ENCODE results near the gene ZFP69.

The ZFP69 gene

DNA sequence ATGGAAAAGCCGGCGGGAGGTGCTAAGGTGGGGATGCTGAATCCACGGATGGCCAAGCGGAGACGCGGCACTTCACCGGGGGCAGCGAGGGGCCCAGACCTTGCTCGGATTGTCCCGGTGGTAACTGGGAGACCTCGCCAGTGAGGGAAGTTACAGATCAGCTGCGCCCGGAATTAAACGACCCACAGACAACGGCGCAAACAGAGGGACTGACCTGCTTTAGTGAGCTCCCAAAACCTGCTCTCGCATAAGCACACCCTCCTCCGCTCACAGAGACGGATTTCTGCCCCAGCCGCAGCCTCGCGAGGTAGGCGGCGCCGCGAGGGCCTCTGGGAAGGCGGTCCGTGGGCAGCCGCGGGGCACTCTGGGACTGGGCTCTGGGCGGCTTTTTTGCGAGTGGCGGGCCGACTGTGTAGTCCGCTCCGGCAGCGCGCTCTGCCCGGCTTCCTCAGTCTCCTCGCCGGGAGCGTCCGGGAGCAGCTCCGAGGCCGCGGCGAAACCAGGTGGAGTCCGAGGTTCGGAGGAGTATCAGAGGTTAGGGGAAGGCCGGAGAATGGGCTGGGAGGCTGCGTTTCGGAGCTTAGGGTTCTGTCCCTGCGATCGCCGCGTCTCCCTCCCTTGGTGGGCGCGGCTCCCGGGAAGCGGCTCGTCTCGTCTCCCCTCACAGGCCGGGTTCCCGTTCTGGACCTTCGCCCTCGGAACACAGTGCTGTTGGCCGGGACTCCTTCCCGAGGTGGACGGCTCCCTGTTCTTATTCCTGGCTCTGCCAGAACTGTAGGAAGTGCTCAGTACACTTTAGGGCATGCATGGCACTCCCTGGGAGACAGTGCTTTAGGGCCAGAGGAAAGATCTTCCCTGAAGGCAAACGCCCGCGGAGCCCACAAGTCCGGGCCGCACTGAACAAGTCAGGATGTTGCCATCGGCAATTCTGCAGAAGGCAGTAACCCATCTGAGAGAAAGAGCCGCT lies 31.6 kb downstream of the ZFP69 start, which contains the start of gene EXO5:
EXO5 (plus strand) TSS at position 393 of the 967 bp plus-strand sequence. CDS start 5,778 bp downstream, outside the sequence.
- peak; percentile 66 for DNase-seq

- DNase-seq, result peak; percentile 79
These were observed 42.4 kb downstream of the ZFP69 start for GRCh38 chr1:40519517-40519916.

- no peak for DNase-seq
These were observed 53.8 kb downstream of the ZFP69 start for GRCh38 chr1:40530735-40531380.

DNA sequence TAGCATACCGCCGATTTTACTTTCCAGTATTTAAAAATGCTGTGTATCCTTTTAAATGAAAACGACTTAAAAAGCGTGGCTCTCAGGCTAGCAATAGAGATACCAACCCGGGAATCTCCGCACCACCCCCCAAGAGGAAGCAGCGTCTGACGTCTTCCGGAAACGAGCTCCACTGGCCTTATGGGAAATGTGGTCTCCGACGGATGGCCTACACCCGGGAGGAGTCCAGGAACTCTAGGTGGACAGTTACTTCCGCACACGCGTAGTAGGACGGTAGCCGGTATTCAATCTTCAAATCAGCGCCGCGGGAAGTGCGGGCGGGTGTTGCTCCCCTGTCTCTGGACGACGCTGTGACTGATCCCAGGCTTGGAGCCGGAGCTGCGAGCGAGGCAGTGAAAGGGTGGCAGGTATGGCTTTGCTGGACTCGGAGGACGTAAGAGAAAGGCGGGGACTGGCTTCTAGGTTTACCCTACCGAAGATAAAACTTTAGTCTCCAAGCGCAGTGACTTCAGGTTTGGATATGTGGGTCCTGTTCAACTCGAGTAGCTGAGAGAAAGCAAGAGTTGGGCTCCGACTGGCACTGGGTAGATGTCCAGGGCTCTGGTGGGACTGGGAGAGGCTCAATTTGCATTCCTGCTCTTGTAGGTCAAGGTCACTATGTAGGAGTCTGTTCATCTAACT lies 54.4 kb downstream of the ZFP69 start, which contains the start of gene ZNF684:
ZNF684 (plus strand) TSS at position 257 of the 681 bp plus-strand sequence. CDS start 1,530 bp downstream, outside the sequence.
- DNase-seq, result peak; percentile 98

DNA sequence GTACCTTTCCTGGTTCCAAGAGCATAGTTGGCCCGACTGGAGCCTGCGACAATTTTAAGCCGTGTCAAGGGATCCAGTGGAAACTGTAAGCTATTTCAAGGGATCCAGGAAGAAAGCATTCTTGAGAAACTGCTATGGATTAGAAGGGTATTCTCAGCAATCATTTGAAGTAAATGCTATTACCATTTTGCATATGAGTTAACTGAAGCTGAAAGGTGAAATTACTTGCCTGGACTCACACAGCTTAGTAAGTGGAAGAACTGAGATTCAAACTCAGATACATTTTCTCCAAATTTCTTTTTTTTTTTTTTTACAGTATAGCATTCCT lies 54.9 kb downstream of the ZFP69 start:
- no peak for DNase-seq

GRCh38 chr1:40532844-40533424 lies 55.8 kb downstream of the ZFP69 start:
- peak; percentile 71 for DNase-seq

DNA sequence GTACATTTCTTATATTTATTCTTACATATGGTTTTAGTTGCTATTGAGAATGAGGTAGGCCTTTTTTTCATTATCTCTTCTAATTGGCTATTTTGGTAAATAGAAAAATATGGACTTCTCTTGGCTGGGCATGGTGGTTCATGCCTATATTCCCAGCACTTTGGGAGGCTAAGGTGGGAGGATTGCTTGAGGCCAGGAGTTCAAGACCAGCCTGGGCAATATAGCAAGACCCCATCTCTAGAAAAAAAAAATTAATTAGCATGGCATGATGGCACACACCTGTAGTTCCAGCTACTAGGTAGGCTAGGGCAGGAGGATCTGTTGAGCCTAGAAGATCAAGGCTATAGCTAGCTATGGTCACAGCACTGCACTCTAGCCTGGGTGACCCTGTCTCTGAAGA lies 57.5 kb downstream of the ZFP69 start:
- no peak for DNase-seq

DNA sequence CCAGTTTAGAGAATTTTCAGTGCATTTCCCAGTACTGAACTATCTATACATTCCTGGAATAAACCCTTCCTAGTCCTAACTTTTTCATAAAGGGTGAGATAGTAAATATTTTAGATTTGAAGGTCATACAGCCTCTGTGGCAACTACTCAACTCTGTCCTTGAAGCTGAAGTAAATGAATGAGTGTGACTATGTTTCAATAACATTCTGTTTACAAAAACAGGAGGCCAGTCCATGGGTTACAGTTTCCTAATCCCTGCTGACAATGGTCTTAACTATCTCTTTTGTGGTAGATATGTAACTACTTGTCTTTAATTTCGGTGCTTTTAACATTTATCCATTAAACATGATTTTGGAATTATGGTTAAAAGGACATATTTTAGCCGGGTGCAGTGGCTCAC lies 58.6 kb downstream of the ZFP69 start:
- no peak for DNase-seq

DNA sequence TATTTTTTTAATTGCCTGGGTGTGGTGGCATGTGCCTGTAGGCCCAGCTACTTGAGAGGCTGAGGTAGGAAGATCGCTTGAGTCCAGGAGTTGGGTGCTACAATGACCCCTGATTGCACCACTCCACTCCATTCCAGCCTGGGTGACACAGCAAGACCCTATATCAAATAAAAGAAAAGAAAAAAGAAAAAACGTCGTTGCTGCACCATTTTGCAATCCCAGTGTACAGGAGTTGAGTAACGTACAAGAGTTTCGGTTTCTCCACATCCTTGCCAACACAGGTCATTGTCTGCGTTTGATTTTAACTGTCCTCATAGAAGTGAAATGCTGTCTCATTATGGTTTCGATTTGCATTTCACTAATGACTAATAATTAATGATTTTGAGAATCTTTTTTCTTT lies 62.2 kb downstream of the ZFP69 start:
- peak; percentile 74 for DNase-seq
